Stimulated activated CD4-positive, alpha-beta T cell treated with anti-CD3 and anti-CD28 coated beads, Interleukin-1b, Interleukin-23, amount 100 ng/mL, for 24 hours (primary cell): Measurements from ENCODE around the gene VAMP7.
"Not testable (repeated sequence)": the region's sequence is repeated elsewhere in the genome, so short reads cannot be mapped to it uniquely, and the experiment has no call there.

Experiments
- DNase-seq, 4 experiments: peaks; one replicate each; pipeline ENCODE4 v3.0.0-alpha.2; 2020; ENCODE audit warnings: low read depth in 4 of 4, low spot score in 1 of 4

VAMP7 gene

DNA sequence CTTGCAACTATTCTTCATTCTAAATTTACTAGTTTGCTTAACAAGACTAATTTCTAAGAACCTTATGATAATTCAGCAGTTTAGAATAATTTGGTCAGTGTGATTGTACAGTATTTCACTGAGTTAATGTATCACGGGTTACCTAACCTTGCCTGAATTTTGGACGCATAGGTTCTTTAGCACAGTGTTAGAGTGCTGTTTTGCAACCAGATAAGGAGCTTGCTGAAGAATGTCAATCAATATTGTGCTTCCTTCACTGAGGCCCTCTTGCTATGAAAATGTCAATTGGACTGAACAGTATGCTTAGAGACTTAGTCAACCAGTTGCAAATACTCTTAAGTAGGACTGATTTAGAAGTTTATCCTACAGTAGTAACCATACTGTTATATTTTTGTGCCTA is 19.6 kb downstream of the VAMP7 start:
- DNase-seq, result no peak

DNA sequence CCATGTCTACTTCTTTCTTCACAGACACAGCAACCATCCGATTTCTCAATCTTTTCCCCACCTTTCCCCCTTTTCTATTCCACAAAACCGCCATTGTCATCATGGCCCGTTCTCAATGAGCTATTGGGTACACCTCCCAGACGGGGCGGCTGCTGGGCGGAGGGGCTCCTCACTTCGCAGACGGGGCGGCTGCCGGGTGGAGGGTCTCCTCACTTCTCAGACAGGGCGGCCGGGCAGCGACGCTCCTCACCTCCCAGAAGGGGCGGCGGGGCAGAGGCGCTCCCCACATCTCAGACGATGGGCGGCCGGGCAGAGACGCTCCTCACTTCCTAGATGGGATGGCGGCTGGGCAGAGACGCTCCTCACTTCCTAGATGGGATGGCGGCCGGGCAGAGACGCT is 26.5 kb downstream of the VAMP7 start:
- DNase-seq, result not testable (repeated sequence)

GRCh38 chrX:155923200-155923599 is 42.1 kb downstream of the VAMP7 start:
- no peak for DNase-seq

GRCh38 chrX:155930852-155931618 is 49.9 kb downstream of the VAMP7 start:
- not testable (repeated sequence) for DNase-seq

GRCh38 chrX:155938132-155938531 is 57.0 kb downstream of the VAMP7 start:
- DNase-seq, result no peak

- DNase-seq, result no peak
Observed at GRCh38 chrX:155949098-155949497, 68.0 kb downstream of the VAMP7 start.

GRCh38 chrX:155951237-155951789 is 70.2 kb downstream of the VAMP7 start:
- DNase-seq, result no peak

DNA sequence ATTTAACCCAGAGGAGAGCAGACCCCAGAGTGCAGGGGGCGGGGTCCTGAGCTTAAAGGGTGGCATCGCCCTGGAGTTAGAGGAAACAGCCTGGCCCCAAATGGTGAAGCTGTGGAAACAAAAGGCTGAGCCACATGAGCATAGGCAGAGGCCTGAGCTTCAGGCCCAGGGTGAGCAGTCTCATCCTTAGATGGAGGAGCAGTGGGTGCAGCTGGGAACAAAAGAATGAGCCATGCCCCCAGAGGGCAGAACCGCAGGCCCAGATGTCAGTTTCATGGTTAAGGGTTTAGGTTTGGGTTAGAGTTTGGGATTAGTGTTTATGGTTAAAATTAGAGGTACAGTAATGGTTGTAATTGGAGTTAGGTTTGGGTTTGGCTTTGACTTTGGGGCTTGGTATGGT is 71.9 kb downstream of the VAMP7 start:
- no peak for DNase-seq

GRCh38 chrX:155954793-155955192 is 73.6 kb downstream of the VAMP7 start:
- no peak for DNase-seq

GRCh38 chrX:155956099-155956498 is 75.0 kb downstream of the VAMP7 start:
- no peak for DNase-seq

GRCh38 chrX:155956649-155957048 is 75.5 kb downstream of the VAMP7 start:
- DNase-seq, result no peak

- DNase-seq, result no peak
Observed at GRCh38 chrX:155957843-155958242, 76.7 kb downstream of the VAMP7 start.

GRCh38 chrX:155959018-155959587 is 78.0 kb downstream of the VAMP7 start:
- no peak for DNase-seq

- no peak for DNase-seq
Observed at GRCh38 chrX:155962906-155963305, 81.8 kb downstream of the VAMP7 start.

GRCh38 chrX:155966876-155967275 is 85.7 kb downstream of the VAMP7 start:
- DNase-seq, result no peak

DNA sequence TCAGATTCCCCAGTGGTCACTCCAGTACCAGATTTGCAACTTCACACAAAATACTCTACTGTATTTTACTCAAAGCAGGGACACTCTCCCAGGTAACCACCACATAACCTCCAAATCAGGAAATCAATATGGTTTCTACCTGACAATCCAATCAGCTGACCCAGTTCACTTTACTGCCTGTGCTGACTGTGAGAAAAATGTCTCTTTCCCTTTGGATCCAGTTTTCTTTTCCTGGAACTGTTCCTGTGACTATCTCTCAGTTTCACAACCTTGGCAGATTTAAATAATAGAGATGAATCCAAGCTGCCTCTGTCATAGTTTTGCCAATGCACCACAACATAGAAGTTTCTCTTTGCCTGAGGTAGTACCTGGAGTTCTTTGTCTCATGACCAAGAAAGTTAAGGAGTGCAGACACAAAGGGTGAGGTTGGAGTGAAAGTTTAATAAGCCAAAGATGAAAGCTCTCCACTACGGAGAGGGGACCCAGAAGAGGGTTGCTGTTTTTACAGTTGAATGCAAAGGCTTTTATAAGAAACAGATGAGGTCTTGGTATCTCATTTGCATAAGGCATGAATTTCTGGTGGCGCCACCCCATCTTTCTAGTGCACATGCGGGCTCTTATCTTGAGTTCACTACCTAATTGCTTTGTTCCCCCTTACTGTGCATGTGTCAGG is 86.6 kb downstream of the VAMP7 start:
- DNase-seq, result no peak

DNA sequence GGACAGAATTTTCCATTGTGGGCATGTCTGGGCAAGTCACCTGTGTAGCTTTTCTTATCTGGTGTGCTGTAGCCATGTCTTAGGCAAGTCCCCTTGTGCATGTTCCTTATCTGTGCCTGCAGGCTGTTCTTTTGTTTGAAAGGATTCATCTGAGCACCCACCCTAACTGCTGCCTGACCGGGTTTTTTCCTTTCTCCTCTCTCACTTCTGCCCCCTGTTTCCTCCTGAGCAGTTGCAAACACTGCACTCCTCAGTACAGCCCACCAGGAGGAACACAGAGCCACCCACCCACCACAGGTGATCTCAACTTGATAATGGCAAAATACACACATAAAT is 87.1 kb downstream of the VAMP7 start:
- DNase-seq, result no peak

DNA sequence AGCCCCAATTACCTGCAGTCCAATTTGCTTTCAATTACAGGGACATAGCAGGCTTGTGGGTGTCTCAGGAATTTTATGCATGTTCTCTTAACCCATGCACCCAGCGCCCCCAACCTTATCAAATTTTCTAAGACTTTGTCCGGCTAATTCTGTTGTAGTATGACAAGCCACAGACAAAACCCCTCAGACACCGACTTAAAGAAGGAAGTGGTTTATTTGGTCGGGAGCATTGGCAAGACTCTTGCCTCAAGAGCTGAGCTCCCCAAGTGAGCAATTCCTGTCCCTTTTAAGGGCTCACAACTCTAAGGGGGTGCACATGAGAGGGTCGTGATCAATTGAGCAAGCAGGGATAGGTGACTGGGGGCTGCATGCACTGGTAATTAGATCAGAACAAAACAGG is 87.6 kb downstream of the VAMP7 start:
- DNase-seq, result no peak

- not testable (repeated sequence) for DNase-seq
Observed at GRCh38 chrX:155971658-155972057, 90.5 kb downstream of the VAMP7 start.

DNA sequence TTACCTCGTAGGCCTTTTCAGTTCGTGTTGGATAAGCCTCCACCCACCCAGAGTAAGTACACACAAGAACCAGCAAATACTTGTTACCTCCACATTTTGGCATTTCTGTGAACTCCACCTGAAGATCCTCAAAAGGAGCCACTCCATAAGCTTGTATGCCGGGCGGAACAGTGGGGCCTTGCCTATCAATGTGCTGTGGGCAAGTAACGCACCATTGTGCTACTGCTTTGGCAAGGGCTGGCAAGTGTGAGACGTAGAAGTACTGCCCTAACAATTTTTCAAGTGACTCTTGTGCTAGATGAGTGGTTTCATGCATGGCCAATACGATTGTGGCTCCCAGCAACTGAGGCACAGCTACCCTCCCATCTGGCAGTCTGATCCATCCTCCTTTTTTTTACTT is 91.1 kb downstream of the VAMP7 start:
- DNase-seq, result not testable (repeated sequence)

- DNase-seq, result no peak
Observed at GRCh38 chrX:155983326-155983725, 102.2 kb downstream of the VAMP7 start.

DNA sequence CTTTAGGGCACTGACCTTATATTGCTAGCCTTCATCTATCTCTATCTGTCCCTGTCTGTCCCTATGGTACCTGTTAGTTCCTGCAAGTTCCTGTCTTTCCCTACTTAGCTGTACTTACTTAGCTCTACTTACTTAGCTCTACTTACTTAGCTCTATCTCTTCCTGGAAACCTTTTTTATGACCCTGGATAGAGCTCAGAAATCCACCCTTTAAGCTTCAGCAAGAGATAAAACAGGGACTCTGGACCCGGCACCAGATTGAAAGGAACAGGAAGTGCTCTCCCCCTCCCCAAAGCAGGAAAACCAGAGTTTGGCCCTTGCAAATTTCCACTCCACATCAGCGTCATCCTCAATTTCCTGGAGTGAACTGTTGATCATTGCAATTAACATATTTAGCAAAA is 104.1 kb downstream of the VAMP7 start:
- DNase-seq, result no peak
